RPMI8226 (cell line): ENCODE results near the gene GNAT1.

Experiments
- DNase-seq: peaks from one replicate; pipeline ENCODE4 v3.0.0-alpha.2; 2015

Gene GNAT1

DNA sequence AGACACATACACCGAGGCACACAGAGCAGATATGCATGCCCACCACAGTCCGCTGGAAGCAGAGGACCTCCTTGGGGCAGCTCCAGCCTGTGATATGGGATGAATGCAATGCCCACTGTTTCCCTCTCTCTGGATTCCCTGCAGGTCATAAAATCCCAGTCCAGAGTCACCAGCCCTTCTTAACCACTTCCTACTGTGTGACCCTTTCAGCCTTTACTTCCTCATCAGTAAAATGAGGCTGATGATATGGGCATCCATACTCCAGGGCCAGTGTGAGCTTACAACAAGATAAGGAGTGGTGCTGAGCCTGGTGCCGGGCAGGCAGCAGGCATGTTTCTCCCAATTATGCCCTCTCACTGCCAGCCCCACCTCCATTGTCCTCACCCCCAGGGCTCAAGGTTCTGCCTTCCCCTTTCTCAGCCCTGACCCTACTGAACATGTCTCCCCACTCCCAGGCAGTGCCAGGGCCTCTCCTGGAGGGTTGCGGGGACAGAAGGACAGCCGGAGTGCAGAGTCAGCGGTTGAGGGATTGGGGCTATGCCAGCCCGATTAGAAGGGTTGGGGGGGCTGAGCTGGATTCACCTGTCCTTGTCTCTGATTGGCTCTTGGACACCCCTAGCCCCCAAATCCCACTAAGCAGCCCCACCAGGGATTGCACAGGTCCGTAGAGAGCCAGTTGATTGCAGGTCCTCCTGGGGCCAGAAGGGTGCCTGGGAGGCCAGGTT lies at the start of gene GNAT1:
Gene GNAT1, plus strand, starts transcription at position 675 of the 725 bp plus-strand sequence. CDS start 116 bp downstream, outside the sequence.
- DNase-seq, result no peak

DNA sequence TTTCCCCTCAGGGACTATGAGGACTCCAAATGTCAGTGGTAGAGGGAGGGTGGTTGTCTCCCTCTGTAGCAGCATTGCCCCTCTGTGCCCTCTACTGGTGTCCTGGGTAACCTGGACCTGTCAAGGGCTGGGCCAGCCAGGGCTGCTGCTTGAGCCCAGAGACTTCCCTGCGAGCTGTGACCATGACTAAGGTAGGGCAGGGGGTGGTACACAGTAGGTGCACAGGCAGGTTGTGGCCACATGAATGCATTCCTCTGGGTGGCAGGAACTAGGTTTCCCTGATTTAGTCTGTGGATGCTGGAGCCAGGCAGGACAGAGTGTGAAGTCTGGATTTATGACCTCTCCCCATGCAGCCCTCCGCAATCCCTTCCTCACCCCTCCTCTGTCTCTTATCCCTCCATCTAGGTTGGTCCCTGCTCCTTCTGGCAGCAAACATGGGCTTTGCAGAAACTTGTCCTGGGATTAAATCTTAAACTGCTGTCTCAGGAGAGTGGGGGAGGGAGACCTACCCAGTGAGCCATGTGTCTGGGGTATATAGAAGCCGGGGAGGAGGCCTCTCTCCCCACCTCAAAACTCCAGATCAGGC lies 45.0 kb upstream of the GNAT1 start:
- DNase-seq, result peak; percentile 18

DNA sequence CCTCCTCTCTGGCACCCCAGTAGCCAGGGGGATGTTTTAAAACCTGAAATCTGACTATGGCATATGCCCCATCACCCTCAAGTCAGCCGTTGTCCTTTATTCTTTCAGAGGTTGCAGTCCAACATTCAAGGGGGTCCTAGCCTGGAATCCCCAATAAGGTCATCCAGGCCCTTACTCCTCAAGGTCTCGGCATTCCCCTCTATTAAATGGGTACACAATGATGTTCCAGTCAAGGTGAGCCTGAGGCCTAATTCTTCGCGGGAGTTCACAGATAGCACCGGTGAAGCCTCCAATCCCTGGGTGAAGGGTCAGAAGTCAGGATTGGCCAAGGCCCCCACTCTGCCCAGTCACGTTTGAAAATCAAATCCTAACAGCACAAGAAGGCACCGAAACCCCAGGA lies 44.4 kb upstream of the GNAT1 start:
- DNase-seq, result no peak

DNA sequence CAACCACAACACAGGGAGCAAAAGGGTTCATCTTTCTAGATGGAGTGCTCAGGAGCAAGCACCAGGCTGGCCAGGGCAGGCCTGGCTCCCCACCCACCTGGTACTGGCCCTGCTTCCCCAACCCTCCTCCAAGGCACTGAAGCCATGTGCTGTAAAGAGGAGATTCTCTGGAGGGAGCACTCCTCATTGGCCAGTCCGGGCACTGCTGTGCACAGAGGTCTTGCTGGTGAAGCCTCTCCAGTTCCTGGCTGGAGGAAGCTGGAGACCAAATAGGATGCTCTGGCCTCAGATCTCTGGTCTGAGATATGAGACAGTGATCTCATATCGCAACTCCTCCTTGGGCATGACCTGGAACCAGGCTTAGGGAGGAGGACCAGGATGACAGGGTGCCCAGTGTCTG lies 44.0 kb upstream of the GNAT1 start:
- DNase-seq, result no peak

DNA sequence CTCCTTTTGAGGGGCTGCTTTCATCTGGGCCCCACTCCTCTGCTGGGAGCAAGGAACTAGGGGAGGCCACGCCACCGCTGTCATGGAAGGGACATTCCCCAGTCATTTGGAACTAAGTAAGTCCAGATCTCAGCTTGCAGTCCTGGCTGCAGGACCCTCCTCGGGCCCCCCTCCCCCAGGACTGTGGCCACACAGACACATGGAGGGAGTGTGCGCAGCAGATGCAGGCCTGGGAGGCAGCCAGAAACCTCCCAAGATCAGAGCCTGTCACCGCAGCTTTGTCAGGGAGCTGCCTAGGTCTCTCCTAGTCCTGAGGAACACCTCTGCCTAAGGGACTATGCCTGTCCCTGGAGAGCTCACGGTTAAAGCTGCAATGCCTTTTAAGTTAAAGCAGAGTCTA lies 43.5 kb upstream of the GNAT1 start:
- DNase-seq, result no peak

DNA sequence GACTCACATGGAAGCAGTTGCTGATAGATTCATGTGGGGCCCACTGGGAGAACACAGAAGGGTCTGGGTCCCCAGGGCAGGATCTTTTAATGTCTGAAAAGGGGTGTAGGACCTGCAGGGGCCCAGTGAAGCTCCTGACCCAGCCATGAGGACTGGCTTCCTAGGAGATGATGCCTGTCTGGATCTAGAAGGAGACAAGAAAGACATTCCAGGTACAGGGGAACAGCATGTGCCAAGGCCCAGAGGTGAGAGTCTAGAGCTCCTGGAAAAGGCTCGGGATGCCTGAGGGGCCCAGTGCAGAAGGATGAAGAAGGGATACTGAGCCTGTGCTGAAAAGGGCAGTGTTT lies 41.0 kb upstream of the GNAT1 start:
- no peak for DNase-seq

DNA sequence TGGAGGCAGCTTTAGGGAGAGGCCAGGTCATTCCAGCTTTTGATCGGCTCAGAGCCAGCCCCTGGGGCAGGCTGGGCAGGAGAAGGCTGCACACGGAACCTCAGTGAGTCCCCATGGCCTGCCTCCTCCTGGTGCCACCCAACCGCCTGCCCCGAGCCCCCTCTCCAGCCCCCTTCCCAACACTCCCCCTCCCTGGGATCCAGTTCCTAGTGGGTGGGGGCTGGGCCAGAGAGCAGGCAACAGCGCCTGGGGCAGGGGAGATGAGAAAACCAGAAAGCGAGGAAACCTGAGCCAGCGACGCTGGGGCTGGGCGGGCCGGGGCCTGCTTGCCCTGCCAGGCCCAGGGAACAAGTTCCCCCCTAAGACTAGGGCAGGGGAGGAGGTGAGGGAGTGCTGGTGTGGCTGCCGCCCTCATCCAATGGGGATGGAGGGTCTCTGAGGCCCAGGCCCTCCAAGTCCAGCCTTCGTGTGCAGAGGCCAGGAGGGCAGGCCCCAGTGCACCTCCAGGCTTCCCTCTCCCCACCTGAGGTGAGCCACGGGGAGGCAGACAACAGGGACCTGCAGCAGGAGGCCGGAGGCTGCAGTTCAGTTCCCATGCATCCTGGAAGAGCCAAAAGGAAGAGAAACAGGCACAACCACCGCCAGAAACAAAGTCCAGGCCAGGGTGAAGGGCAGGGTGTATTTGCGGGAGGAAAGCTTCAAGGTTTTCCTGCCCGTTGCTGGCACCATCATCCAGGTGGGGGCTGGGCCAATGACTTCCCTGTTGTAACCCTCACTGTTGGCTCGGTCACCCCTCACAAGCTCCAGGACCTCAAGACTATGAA lies 40.3 kb upstream of the GNAT1 start:
- DNase-seq, result no peak

DNA sequence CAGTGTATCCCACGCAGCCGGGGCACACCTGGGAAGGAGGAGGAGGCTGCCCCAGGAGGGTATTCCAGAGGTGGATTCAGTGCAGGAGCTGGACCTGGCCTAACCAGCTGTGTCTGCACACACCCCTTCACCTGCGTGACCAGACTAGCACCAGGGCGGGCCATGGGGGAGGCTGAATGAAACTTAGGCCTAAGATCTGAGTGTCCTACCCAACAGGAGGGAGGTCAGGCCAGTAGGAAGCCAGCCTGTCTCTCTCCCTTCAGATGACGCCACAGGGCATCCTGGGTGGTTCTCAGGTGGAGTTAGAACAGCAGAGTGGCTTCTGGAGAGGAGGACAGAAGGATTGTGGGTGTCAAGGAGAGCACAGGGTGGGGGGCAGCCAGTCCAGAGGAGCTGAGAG lies 39.7 kb upstream of the GNAT1 start:
- DNase-seq, result no peak

DNA sequence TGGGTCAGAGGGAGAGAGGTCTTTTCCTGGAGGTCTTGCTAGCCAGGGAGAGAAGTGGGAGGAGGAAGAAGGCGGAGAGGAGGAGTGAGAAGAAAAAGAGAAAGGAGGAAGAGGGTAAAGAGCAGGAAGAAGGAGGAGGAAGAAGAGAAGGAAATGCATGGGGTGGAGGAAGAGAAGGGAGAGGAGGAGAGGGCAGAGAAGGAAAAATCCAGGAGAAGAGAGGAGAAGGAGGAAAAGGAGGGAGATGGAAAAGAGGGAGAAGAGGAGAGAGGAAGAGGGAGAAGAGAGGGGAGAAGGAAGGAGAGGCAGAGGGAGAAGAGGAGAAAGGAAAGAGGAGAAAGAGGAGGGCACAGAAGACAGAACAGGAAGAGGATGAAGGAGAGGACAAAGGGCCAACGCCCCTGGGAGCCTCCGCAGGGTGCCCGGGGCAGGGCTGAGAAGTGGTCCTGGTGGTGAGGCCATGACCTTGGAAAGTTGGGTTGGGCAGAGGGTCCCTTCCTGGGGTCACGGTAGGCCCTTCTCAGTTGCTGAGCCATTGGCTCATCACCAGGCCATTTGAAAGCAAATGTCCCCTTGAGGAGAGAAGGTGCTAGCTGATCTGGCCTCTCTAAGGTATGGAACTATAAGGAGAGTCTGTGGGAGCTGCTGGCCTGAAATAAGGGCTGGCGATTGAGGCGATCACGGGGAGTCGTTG lies 37.5 kb upstream of the GNAT1 start:
- no peak for DNase-seq

DNA sequence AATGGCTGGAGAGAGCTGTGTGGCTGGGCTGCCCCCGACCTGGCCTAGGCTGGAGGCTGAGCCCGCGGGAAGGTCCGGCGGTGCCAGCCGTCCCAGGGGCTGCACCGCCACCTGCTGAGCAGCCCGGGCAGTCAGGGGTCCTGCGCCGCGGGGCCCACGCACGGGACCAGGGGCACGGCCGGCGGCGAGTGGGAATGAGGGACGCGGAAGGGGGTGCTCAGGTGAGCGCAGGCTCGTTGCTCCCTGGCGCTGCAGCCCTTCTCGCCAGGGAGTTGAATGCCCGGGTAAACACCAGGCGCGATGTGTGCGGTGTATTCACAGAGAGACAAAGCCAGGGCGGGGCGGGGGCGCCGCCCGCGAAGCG lies 37.0 kb upstream of the GNAT1 start:
- DNase-seq, result no peak

DNA sequence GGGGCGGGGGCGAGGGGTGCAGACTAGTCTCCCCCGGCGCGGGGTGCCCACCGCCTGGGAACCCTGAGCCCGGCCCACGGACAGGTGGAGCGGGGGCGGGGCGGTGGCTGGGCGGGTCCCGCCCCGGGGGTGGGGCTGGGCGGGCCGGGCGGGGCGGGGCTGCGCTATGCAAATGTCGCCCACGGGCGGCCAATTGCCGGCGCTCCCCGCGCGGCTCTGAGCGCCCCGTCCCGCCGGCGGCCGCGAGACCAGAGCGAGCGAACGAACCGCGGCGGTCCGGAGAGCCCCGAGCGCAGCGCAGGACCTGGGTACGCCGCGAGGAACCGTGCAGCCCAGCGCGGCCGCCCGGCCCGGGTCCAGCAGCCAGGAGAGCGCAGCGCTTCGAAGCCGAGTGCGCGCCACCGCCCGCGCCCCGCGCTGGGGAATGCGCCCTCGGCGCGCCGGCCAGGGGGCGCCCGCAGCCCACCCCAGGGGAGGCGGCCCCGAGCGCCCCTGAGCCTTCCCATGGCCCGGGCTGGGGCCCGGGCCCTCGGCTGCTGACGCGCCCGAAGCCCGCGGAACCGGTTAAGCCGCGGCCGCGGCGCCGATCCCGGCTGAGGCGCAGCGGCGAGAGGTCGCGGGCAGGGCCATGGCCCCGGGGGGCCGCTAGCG lies 36.4 kb upstream of the GNAT1 start, which contains the start of gene SEMA3F:
Gene SEMA3F, plus strand, starts transcription at position 485 of the 651 bp plus-strand sequence. CDS start 4,299 bp downstream, outside the sequence.
- DNase-seq, result peak; percentile 84

DNA sequence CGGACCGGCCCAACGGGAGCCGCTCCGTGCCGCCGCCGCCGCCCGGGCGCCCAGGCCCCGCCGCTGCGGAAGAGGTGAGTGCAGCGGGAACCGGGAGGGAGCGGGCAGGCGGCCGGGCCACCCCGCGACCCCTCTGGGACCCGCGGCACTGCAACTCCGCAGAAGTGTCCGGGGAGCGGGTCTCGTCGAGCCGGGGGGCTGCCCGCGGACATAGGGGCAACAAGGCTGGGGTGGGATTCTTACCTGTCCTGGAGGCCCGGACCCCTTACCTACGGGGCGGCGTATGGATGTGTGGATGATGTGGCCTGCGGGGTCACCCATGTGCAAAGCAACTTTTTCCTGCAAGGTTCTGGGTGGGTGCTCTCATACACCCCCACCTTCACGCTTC lies 35.9 kb upstream of the GNAT1 start:
- no peak for DNase-seq

DNA sequence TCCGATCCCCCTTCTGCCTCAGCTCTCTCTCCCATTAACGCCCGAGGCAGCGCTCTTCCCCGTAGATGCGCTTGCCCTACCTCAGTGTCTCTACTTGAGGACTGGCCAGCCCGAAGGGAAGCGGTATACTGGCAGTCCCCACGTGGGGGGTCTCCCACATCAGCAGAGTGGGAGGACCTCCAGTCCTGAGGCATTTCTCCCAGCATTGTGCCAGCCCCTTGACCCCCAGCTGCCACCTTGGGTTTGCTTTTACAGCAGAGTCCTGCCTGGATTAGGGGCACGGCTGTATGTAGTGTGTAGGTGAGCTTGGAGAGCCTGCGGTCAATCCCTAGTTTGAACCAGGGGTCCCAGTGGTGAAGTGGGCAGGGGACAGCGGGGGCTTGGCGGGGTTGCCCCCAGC lies 35.5 kb upstream of the GNAT1 start:
- DNase-seq, result no peak

DNA sequence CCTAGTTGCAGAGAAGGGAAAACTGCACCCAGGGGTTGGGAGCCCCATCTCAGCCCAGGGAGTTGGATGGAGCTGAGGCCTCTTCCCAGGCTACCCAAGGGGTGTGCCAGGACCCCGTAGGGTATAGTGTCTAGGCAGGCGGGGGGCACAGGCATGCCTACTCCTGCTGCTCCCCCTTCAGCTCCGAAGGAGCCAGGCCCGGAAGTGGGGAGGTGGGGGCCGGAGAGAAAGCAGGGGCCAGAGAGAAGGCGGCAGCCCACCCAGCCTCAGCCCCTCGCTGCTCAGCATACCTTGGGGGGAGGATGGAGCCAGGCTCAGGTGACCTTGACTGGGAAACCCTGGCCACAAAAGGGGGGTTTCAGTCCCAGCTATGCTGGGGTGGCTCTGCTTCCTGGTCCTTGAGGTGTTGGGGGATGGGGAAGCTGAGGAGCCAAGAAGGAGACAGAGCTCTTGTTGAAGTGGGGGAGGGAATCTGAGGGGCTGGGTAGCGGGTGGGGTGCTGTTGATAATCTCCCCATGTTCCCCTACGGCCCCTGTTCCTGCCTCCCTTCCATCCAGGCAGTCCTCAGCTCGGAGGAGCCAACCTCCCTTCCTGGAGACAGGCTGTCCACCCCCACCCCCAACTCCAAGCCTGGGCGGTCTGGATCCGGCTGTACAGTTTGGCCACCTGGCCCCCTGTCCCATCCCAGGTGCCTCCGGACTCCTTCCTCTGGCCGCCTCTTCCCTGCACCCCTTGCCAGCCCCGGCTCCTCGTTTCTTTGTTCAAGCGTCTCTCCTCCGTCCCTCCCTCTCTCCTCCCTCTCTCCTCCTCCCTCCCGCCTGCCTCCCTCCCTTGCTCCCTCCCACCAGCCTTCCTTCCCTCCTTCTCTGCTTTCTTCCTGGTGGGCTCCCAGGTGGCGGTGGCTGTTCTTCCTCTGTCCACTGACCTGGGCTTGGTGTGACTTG lies 34.6 kb upstream of the GNAT1 start:
- DNase-seq, result no peak

DNA sequence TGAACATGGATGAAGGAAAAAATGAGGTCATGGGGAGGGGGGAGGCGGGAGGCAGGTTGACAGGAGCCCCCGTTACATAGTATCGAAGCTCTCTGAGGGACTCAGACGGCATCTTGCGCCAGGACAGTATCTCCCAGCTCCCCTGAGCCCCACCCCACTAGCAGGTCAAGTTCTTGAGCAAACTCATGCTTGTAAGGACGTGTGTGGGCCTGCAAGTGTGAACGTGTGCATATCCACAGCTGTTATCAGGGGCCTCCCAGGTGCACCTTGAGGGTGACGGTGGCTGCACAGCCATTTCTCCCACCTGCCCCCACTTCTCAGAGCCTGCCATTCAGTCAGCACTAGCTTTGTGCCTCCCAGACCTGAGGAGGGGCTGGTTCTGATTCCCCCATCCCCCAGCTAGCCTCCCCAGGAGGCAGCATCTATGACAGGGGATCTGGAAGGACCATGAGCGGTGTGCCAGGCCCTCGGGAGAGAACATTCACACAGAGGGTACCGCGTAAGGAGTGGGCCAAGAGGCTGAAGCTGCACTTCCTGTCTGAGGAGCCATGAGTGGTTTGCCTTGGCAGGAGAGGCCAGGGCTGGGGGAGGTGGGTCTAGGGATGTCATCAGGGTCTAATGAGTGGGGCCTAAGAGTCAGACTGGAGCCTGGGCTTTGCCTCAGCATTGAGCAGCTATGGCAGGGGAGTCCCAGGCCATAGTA lies 33.4 kb upstream of the GNAT1 start:
- peak; percentile 26 for DNase-seq

DNA sequence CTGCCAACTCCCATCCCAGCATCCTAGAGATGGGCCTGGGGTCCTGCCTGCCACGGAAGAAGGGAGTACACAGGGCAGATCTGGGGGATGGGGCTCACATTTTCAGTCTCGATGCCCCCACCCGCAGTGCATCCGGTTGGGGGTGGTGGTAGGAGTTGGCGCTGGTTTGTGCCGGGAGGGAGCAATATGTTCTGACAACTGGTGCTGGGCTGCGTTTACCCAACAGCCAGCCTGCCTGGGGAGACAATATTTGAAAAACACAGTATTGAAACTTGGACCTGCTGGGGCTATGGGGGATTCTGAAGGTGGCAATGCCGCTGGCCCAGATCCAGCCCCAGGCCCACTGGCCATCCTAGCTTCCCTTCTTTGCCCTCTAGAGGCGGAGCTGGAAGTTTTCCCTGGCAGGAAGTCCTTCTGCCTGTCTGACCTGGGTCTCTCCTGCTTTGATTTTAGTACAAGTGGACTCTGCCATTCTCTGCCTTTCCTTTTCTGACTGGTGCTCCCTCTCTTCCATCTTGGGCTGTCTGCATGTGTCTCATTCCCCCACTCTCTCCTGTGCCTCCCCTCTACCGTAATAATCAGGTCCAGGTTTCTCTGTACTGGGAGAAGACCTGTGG lies 32.8 kb upstream of the GNAT1 start:
- no peak for DNase-seq

DNA sequence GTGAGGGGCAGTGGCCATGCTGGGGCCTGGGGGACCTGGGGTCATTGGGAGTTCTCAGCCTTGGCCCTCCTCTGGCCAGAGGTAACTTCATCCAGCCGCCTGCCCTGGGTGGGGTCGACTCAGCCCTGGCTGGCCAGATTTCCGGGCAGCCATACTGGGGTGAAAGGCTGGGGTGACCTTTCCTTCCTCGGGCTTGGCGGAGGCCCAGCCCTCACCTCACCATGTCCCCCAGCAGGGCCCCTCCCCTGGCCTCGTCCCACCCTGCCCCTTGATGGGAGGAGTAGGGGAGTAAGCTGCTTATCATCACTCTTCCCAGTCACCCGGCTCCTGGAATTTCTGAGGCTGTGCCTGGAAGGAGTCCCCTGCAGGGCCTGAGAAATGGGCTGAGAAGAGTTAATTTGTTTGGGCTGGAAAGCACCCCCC lies 30.8 kb upstream of the GNAT1 start:
- no peak for DNase-seq

DNA sequence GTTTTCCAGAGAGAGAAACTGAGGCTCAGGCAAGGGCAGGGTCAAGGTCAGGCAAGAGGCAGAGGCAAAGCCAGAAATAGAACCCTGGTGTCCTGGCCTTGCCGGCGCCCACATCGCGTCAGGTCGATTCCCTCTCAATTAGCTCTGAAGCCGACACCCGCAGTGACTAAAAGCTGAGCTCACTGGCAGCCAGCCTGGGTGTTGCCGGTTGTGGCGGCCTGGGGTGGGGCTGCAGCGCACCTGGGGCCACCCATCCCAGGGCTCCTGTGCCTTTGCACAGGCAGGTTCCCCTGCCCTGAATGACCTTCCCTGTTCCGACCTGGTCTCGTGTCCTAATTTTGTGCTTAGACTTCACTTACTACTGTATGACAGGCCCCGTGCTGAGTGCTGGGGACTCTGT lies 30.1 kb upstream of the GNAT1 start:
- DNase-seq, result peak; percentile 53

DNA sequence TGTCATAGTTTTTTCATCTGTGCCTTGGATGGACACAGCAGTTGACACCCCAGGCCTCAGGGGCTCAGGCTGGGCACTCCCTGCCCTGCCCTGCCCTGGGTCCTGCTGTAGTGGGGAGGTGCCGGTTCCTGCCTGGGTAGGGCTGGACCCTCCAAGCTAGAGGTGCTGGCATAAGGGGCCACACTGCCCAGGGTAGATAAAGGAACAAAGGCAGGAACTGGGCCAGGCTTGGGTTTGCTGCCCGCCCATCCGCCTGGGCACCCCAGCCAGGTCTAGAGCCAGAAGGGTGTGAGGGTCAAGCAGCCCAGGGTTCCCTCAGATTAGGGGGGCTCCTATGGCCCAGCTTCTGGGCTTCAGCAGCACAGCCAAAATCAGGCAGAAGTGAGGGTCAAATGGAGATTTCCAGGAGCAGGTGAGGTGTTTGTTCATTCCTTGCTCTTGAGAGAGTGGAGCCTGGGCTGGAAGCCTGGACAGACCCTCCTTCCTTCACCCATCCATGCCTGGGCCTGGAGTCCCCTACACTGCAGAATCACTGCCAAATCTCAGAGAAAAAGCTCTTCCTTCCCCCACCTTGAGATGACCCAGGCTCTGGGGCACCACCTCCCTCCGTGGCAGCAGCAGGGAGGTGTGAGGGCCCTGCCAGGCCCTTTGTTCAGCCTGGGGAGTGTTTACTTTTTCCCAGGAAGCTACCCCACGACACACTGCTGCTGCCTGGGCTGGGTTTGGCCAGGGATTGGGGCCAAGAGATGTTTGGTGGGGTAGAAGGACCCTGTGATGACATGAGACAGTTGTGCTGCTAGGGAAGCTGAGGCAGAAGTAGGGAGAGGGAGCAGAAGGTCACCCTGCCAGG lies 29.2 kb upstream of the GNAT1 start:
- DNase-seq, result no peak
